Panc1 (cell line): ENCODE results near the gene EIF3L. TPM values are rescaled to one million over a fixed set of nuclear protein-coding genes. Genes with fewer than 3 reads are reported as not detected.

Experiments
- ATAC-seq: fragments of 200-7000 bp; cut with Tn5 transposase; 2 replicates; pipeline ENCODE4 v1.9.1; 2020; ENCODE audit warnings: mild to moderate bottlenecking, moderate library complexity
- BruUV-seq: library from RNA; stranded (reverse); fragments of 400-500 nt; replicated peaks from 2 replicates; lab custom pipeline; 2021; lab: Mats Ljungman, UMichigan
- CTCF ChIA-PET: fragments of 300-600 bp; sonication (Branson Sonifier 250); formaldehyde crosslinking; loops from one replicate; lab custom pipeline; 2022; ENCODE audit warnings: antibody characterized with exemption; lab: Charles Lee
- POLR2A ChIA-PET: fragments of 300-600 bp; sonication (Branson Sonifier 250); formaldehyde crosslinking; loops from one replicate; lab custom pipeline; 2022; ENCODE audit warnings: antibody characterized with exemption; lab: Charles Lee
- DNase-seq: peaks from one replicate; pipeline ENCODE4 v3.0.0-alpha.2; 2010; ENCODE audit warnings: low read depth, low spot score
- H3K27ac ChIP-seq: 2 replicates; pipeline ENCODE4 v1.5.1; 2011; ENCODE audit warnings: mild to moderate bottlenecking, low read length, inconsistent platforms
- H3K27me3 ChIP-seq: fragments of 200-500 bp; sonication (Bioruptor generic); 2 replicates; pipeline ENCODE4 v1.6.0; 2014; ENCODE audit warnings: low read length, inconsistent platforms; ENCODE audit not compliant: control insufficient read depth, insufficient read depth
- H3K36me3 ChIP-seq: fragments of 200-500 bp; sonication (Bioruptor generic); 2 replicates; pipeline ENCODE4 v1.5.1; 2014; ENCODE audit warnings: inconsistent platforms, mild to moderate bottlenecking, low read length, moderate library complexity; ENCODE audit not compliant: control insufficient read depth, insufficient read depth
- H3K4me1 ChIP-seq: 2 replicates; pipeline ENCODE4 v1.5.1; 2011; ENCODE audit warnings: inconsistent platforms, mild to moderate bottlenecking, low read length, moderate library complexity; ENCODE audit not compliant: control insufficient read depth, insufficient read depth
- H3K4me3 ChIP-seq, 2 experiments: 2 replicates each; pipeline ENCODE4 v1.5.1; 2011 to 2012; ENCODE audit warnings: low read depth in 2 of 2, low read length in 2 of 2, mild to moderate bottlenecking in 2 of 2, inconsistent platforms in 1 of 2, moderate library complexity in 1 of 2
- H3K9me3 ChIP-seq: fragments of 200-500 bp; sonication (Bioruptor generic); 2 replicates; pipeline ENCODE4 v1.5.1; 2014; ENCODE audit warnings: low read depth, mild to moderate bottlenecking, inconsistent platforms, low read length, moderate library complexity; ENCODE audit not compliant: control insufficient read depth, insufficient read depth
- CTCF ChIP-seq: fragments of 450-650 bp; IDR thresholded peaks from 2 replicates; pipeline ENCODE4 v1.5.1; 2017; ENCODE audit warnings: mild to moderate bottlenecking
- POLR2AphosphoS5 ChIP-seq: IDR thresholded peaks from 2 replicates; pipeline ENCODE4 v1.6.1; 2012; ENCODE audit warnings: mild to moderate bottlenecking, low read depth, low read length, moderate library complexity
- REST ChIP-seq, 2 experiments: IDR thresholded peaks; 2 replicates each; pipeline ENCODE4 v1.6.1; 2011 to 2012; ENCODE audit warnings: low read depth in 2 of 2, control low read depth in 1 of 2, low read length in 1 of 2, mild to moderate bottlenecking in 1 of 2, moderate library complexity in 1 of 2; ENCODE audit not compliant: insufficient read depth in 1 of 2
- SIN3A ChIP-seq: IDR thresholded peaks from 2 replicates; pipeline ENCODE4 v1.6.1; 2012; ENCODE audit warnings: low read depth, mild to moderate bottlenecking, low read length, moderate library complexity, borderline replicate concordance; ENCODE audit not compliant: insufficient read depth
- TCF7L2 ChIP-seq: IDR thresholded peaks from 2 replicates; pipeline ENCODE4 v1.6.1; 2011; ENCODE audit warnings: mild to moderate bottlenecking, low read depth, low read length, inconsistent platforms
- in situ Hi-C: cut with HindIII; loops from 2 replicates; pipeline ENCODE4 v1.10.0; 2016; ENCODE audit warnings: low sequenced_read_pairs, low pct_unique_long_range_greater_than_20kb
- intact Hi-C: fragments of 100-400 bp; cut with micrococcal nuclease; formaldehyde crosslinking; loops from one replicate; pipeline ENCODE4 v1.10.0; 2022; ENCODE audit not compliant: unreplicated experiment
- total RNA-seq: library from RNA; stranded (reverse); gene quantifications from one replicate; pipeline ENCODE4 v1.2.1, GENCODE V29; 2021; ENCODE audit not compliant: unreplicated experiment

Gene EIF3L
- total RNA-seq, 1 experiment from 2014 or later = 211 TPM

- TF ChIP-seq TCF7L2 = no peak
- no peak for TF ChIP-seq SIN3A
- TF ChIP-seq REST (IDR thresholded peaks at IDR 0.05; ENCODE audit: insufficient read depth in 1 of 2, low read depth in 2 of 2, low read length in 1 of 2) = no peak
- no peak for TF ChIP-seq CTCF
- TF ChIP-seq POLR2AphosphoS5 = no peak
- Histone ChIP-seq H3K4me3 (peak overlapping the region; percentile 63 to 75), H3K9me3 (no peaks in the 10 kb centered on the region), H3K27me3 (no peaks in the 10 kb centered on the region), H3K36me3 (no peaks in the 10 kb centered on the region), H3K4me1 (peaks cover 12% of the 10 kb centered on the region), H3K27ac (peak overlapping the region; percentile 76)
- no TSS peak for BruUV-seq
- DNase-seq = no peak
- ATAC-seq = peak; percentile 47
- POLR2A ChIA-PET = no interaction called here
- intact Hi-C loops = no loop called here
- in situ Hi-C loops = no loop called here
- CTCF ChIA-PET = interaction anchor here (0.6 to 0.7 kb wide), 3 partner anchors 25 to 620 kb away, joined by 3 to 7 read pairs (median 4); no protein-coding TSS in a partner anchor
Observed at GRCh38 chr22:37906364-37907008, 57.3 kb downstream of the EIF3L start.

GRCh38 chr22:37907036-37907954, 58.1 kb downstream of the EIF3L start:
- CTCF ChIA-PET = interaction anchor here (0.6 kb wide), 1 partner anchor 24 kb away, joined by 3 read pairs; no protein-coding TSS in a partner anchor
- H3K9me3 ChIP-seq = no peaks in the 10 kb centered on the region
- no peaks in the 10 kb centered on the region for H3K36me3 ChIP-seq
- no peaks in the 10 kb centered on the region for H3K27me3 ChIP-seq
- TSS peak; percentile 55 for BruUV-seq
- TF ChIP-seq SIN3A (no peak), TCF7L2 (no peak), POLR2AphosphoS5 (no peak), REST (IDR thresholded peaks at IDR 0.05; ENCODE audit: insufficient read depth in 1 of 2, low read depth in 2 of 2, low read length in 1 of 2) (no peak), CTCF (no peak)
- POLR2A ChIA-PET = no interaction called here
- H3K4me1 ChIP-seq = peaks cover 12% of the 10 kb centered on the region
- intact Hi-C loops (no loop called here), in situ Hi-C loops (no loop called here)
- ATAC-seq = no peak
- no peak for DNase-seq
- H3K27ac ChIP-seq = peak overlapping the region; percentile 76
- peak overlapping the region; percentile 63 to 75 for H3K4me3 ChIP-seq
